Endothelial cell of umbilical vein (primary cell): ENCODE data around the gene OR51I1. TPM values are rescaled to one million over a fixed set of nuclear protein-coding genes. Genes with fewer than 3 reads are reported as not detected.

ENCODE experiments used
- BruUV-seq: library from RNA; stranded (reverse); fragments of 400-500 nt; replicated peaks from 2 replicates; lab custom pipeline; 2021; lab: Mats Ljungman, UMichigan
- CTCF ChIA-PET: fragments of 300-600, 350-600 bp; sonication (Branson Sonifier 250); formaldehyde crosslinking; loops from one replicate; lab custom pipeline; 2021; ENCODE audit warnings: antibody characterized with exemption, inconsistent platforms; lab: Charles Lee
- POLR2A ChIA-PET: fragments of 300-600, 350-600 bp; sonication (Branson Sonifier 250); formaldehyde crosslinking; loops from one replicate; lab custom pipeline; 2021; ENCODE audit warnings: antibody characterized with exemption, inconsistent platforms; lab: Charles Lee
- DNase-seq: peaks from one replicate; pipeline ENCODE4 v3.0.0-alpha.2; 2011; ENCODE audit warnings: low read depth, low spot score
- FAIRE-seq: peaks from 2 replicates; lab custom pipeline; 2011; peaks lifted over from hg19 to GRCh38; lab: Jason Lieb, UNC
- H2AFZ ChIP-seq: 2 replicates; pipeline ENCODE4 v1.6.0; 2012; ENCODE audit warnings: low read depth, low read length, control low read depth, inconsistent platforms
- H3K27ac ChIP-seq: 2 replicates; pipeline ENCODE4 v1.5.1; 2011; ENCODE audit warnings: low read depth, mild to moderate bottlenecking, control low read depth, low read length, moderate library complexity; ENCODE audit not compliant: insufficient read depth
- H3K27me3 ChIP-seq, 2 experiments: 2 replicates each; pipeline versions ENCODE4 v1.6.0 to v1.6.1; 2011; ENCODE audit warnings: low read length in 2 of 2, mixed read lengths in 1 of 2; ENCODE audit not compliant: control insufficient read depth in 2 of 2, insufficient read depth in 2 of 2
- H3K36me3 ChIP-seq, 2 experiments: 2 replicates in 1 of 2; 3 replicates in 1 of 2; pipeline ENCODE4 v1.5.1; 2011; ENCODE audit warnings: low read length in 2 of 2, mild to moderate bottlenecking in 1 of 2, moderate library complexity in 1 of 2; ENCODE audit not compliant: control insufficient read depth in 2 of 2, insufficient read depth in 2 of 2; ENCODE audit errors: extremely low read depth in 1 of 2
- H3K4me1 ChIP-seq: 3 replicates; pipeline ENCODE4 v1.5.1; 2011; ENCODE audit warnings: mild to moderate bottlenecking, low read length; ENCODE audit not compliant: control insufficient read depth, insufficient read depth; ENCODE audit errors: extremely low read depth
- H3K4me2 ChIP-seq: 2 replicates; pipeline ENCODE4 v1.6.1; 2011; ENCODE audit warnings: low read length, control low read depth, mixed read lengths; ENCODE audit not compliant: insufficient read depth
- H3K4me3 ChIP-seq, 3 experiments: fragments of 200-600 bp in 1 of 3; sonication (generic), shearing (Covaris generic) in 1 of 3; replicated peaks in 1 of 3; 2 replicates each; pipeline ENCODE4 v1.5.1; 2011 to 2016; ENCODE audit warnings: control low read depth in 3 of 3, low read length in 3 of 3, mild to moderate bottlenecking in 2 of 3, inconsistent platforms in 1 of 3, low read depth in 1 of 3, moderate library complexity in 1 of 3; ENCODE audit not compliant: insufficient read depth in 1 of 3
- H3K79me2 ChIP-seq: 2 replicates; pipeline ENCODE4 v1.6.0; 2012; ENCODE audit warnings: low read length, inconsistent platforms; ENCODE audit not compliant: control insufficient read depth, insufficient read depth
- H3K9ac ChIP-seq: replicated peaks from 2 replicates; pipeline ENCODE3; 2011; ENCODE audit warnings: low read length, control low read depth; ENCODE audit not compliant: insufficient read depth; ENCODE audit errors: extremely low read depth
- H3K9me1 ChIP-seq: replicated peaks from 3 replicates; pipeline ENCODE4 v1.6.0; 2011; ENCODE audit warnings: mild to moderate bottlenecking, low read length; ENCODE audit not compliant: control insufficient read depth, insufficient read depth; ENCODE audit errors: extremely low read depth
- H3K9me3 ChIP-seq: replicated peaks from 2 replicates; pipeline ENCODE4 v1.5.1; 2012; ENCODE audit warnings: low read length, inconsistent platforms; ENCODE audit not compliant: control insufficient read depth, insufficient read depth
- H4K20me1 ChIP-seq: replicated peaks from 2 replicates; pipeline ENCODE3; 2011; ENCODE audit warnings: mild to moderate bottlenecking, low read length; ENCODE audit not compliant: control insufficient read depth, insufficient read depth; ENCODE audit errors: extremely low read depth
- CTCF ChIP-seq, 2 donors: IDR thresholded peaks; 1 replicate in 1 of 2; 2 replicates in 1 of 2; pipeline ENCODE4 v1.5.1; 2011; ENCODE audit warnings: low read length in 2 of 2, mild to moderate bottlenecking in 2 of 2, moderate library complexity in 2 of 2, control low read depth in 1 of 2, inconsistent platforms in 1 of 2, low read depth in 1 of 2; ENCODE audit not compliant: insufficient read depth in 1 of 2; ENCODE audit errors: extremely low read depth in 1 of 2
- EZH2 ChIP-seq: IDR thresholded peaks from 2 replicates; pipeline ENCODE4 v1.6.1; 2012; ENCODE audit warnings: borderline replicate concordance, low read depth, mild to moderate bottlenecking, moderate library complexity, low read length, inconsistent platforms; ENCODE audit not compliant: severe bottlenecking
- FOS ChIP-seq: IDR thresholded peaks from 2 replicates; pipeline ENCODE4 v1.6.1; 2011; ENCODE audit warnings: mild to moderate bottlenecking, low read length, moderate library complexity, borderline replicate concordance; ENCODE audit not compliant: insufficient read depth
- GATA2 ChIP-seq: IDR thresholded peaks from 2 replicates; pipeline ENCODE4 v1.7.0; 2011; ENCODE audit warnings: low read depth, mild to moderate bottlenecking, moderate library complexity, mixed read lengths, low read length; ENCODE audit not compliant: insufficient read length, insufficient read depth
- JUN ChIP-seq: IDR thresholded peaks from 2 replicates; pipeline ENCODE4 v1.6.1; 2011; ENCODE audit warnings: borderline replicate concordance, low read depth; ENCODE audit not compliant: insufficient read length, insufficient read depth
- MAX ChIP-seq: IDR thresholded peaks from 2 replicates; pipeline ENCODE4 v1.6.1; 2011; ENCODE audit not compliant: insufficient read depth, insufficient read length
- MYC ChIP-seq: IDR thresholded peaks from one replicate; pipeline ENCODE4 v1.6.1; 2011; ENCODE audit warnings: mild to moderate bottlenecking, low read depth, low read length
- POLR2A ChIP-seq: IDR thresholded peaks from 2 replicates; pipeline ENCODE4 v1.6.1; 2012; ENCODE audit warnings: low read depth, mild to moderate bottlenecking, control low read depth, low read length
- POLR2AphosphoS5 ChIP-seq: IDR thresholded peaks from 2 replicates; pipeline ENCODE4 v1.6.1; 2012; ENCODE audit warnings: low read depth, mild to moderate bottlenecking, control low read depth, low read length, moderate library complexity; ENCODE audit not compliant: insufficient read depth
- dilution Hi-C: fragments of 300-500 bp; cut with MboI; formaldehyde crosslinking; loops from one replicate; pipeline ENCODE4 v1.15.0; 2019; ENCODE audit warnings: low sequenced_read_pairs; ENCODE audit not compliant: extremely low pct_ligation_motif_present
- intact Hi-C: fragments of 100-400 bp; cut with micrococcal nuclease; formaldehyde crosslinking; loops from one replicate; pipeline ENCODE4 v1.10.0; 2022
- polyA plus RNA-seq, 4 experiments: library from polyadenylated mRNA; depleted of rRNA in 3 of 4; stranded (reverse) in 3 of 4; unstranded in 1 of 4; fragments of >200 nt; gene quantifications; 2 replicates each; pipeline versions ENCODE4 v1.2.1 to v1.2.3, GENCODE V29; 2011 to 2012; ENCODE audit warnings: missing spikeins in 1 of 4
- total RNA-seq: library from RNA; stranded (reverse); gene quantifications from 2 replicates; pipeline ENCODE4 v1.2.3, GENCODE V29; 2021

Gene OR51I1
- total and polyA plus RNA-seq, 2 donors (not counting 3 experiments of a cell fraction or from before 2014, with no cell fraction given): not detected

- Histone ChIP-seq H3K4me3 (no peak overlapping the region), H3K79me2 (no peaks in the 10 kb centered on the region), H3K9ac (no peak overlapping the region), H3K4me2 (no peak overlapping the region), H4K20me1 (no peaks in the 10 kb centered on the region), H3K27me3 (no peaks in the 10 kb centered on the region), H3K9me3 (no peaks in the 10 kb centered on the region), H2AFZ (no peak overlapping the region), H3K27ac (no peak overlapping the region), H3K9me1 (no peaks in the 10 kb centered on the region), H3K36me3 (no peaks in the 10 kb centered on the region), H3K4me1 (no peaks in the 10 kb centered on the region)
- FAIRE-seq (no peak), DNase-seq (no peak)
- CTCF ChIA-PET: no interaction called here
- BruUV-seq: no TSS peak
- intact Hi-C loops (no loop called here), dilution Hi-C loops (no loop called here)
- POLR2A ChIA-PET: no interaction called here
- TF ChIP-seq CTCF (IDR thresholded peaks at IDR 0.05; ENCODE audit: extremely low read depth in 1 of 2, insufficient read depth in 1 of 2, low read depth in 1 of 2, low read length in 2 of 2) (no peak), FOS (no peak), POLR2AphosphoS5 (no peak), MAX (no peak), MYC (no peak), POLR2A (no peak), EZH2 (no peak), JUN (no peak), GATA2 (no peak)
Observed at GRCh38 chr11:5405173-5405572, 36.1 kb downstream of the OR51I1 start.
